KG1 (cell line): ENCODE measurements around the gene SMARCC1.

Experiments used
- DNase-seq: peaks from one replicate; lab custom pipeline; 2025; lab: John Stamatoyannopoulos, UW

The SMARCC1 gene

GRCh38 chr3:47701388-47701787 is 80.3 kb downstream of the SMARCC1 start:
- no peak for DNase-seq

GRCh38 chr3:47692158-47692557 is 89.5 kb downstream of the SMARCC1 start:
- no peak for DNase-seq

GRCh38 chr3:47688488-47688887 is 93.2 kb downstream of the SMARCC1 start:
- no peak for DNase-seq

GRCh38 chr3:47685037-47685436 is 96.7 kb downstream of the SMARCC1 start:
- no peak for DNase-seq

GRCh38 chr3:47681016-47681415 is 100.7 kb downstream of the SMARCC1 start:
- DNase-seq, result no peak

- no peak for DNase-seq
These were observed 103.0 kb downstream of the SMARCC1 start for GRCh38 chr3:47678446-47679338.

- DNase-seq, result no peak
These were observed 112.5 kb downstream of the SMARCC1 start for GRCh38 chr3:47669026-47669749.

GRCh38 chr3:47666118-47666517 is 115.6 kb downstream of the SMARCC1 start:
- no peak for DNase-seq

- DNase-seq, result no peak
These were observed 117.2 kb downstream of the SMARCC1 start for GRCh38 chr3:47664519-47664918.

- DNase-seq, result no peak
These were observed 118.0 kb downstream of the SMARCC1 start for GRCh38 chr3:47663630-47664240.

GRCh38 chr3:47661121-47661752 is 120.5 kb downstream of the SMARCC1 start:
- no peak for DNase-seq

- DNase-seq, result no peak
These were observed 123.2 kb downstream of the SMARCC1 start for GRCh38 chr3:47658444-47658843.

GRCh38 chr3:47652142-47652541 is 129.6 kb downstream of the SMARCC1 start:
- no peak for DNase-seq

GRCh38 chr3:47650294-47650693 is 131.4 kb downstream of the SMARCC1 start:
- DNase-seq, result no peak

GRCh38 chr3:47647550-47647949 is 134.1 kb downstream of the SMARCC1 start:
- DNase-seq, result no peak

- DNase-seq, result no peak
These were observed 135.3 kb downstream of the SMARCC1 start for GRCh38 chr3:47646362-47646761.

- DNase-seq, result no peak
These were observed 136.1 kb downstream of the SMARCC1 start for GRCh38 chr3:47645551-47645950.

- DNase-seq, result no peak
These were observed 138.6 kb downstream of the SMARCC1 start for GRCh38 chr3:47643092-47643491.

- DNase-seq, result no peak
These were observed 140.0 kb downstream of the SMARCC1 start for GRCh38 chr3:47641739-47642138.

GRCh38 chr3:47636921-47637320 is 144.8 kb downstream of the SMARCC1 start:
- DNase-seq, result no peak

- DNase-seq, result no peak
These were observed 145.5 kb downstream of the SMARCC1 start for GRCh38 chr3:47636225-47636624.

- no peak for DNase-seq
These were observed 146.2 kb downstream of the SMARCC1 start for GRCh38 chr3:47635536-47635935.
